ENCODE results near the gene RFX4.

GRCh38 chr12:106724934-106725333, 142.1 kb downstream of the RFX4 start:
- TF ChIP-seq GATA2 (IDR thresholded peaks at IDR 0.05; ENCODE audit: low read depth, low read length), result no peak
- TF ChIP-seq GATA3 (IDR thresholded peaks at IDR 0.05; ENCODE audit: low read depth, low read length), result no peak
